GM12891 (cell line): ENCODE data around the gene DSC1.

Experiments used
- POLR2A ChIP-seq: IDR thresholded peaks from 2 replicates; pipeline ENCODE4 v1.6.1; 2011; ENCODE audit warnings: low read depth, low read length, control low read depth
- POLR2AphosphoS5 ChIP-seq: IDR thresholded peaks from 2 replicates; pipeline ENCODE4 v1.6.1; 2011; ENCODE audit warnings: low read depth, low read length, control low read depth
- POU2F2 ChIP-seq: IDR thresholded peaks from 2 replicates; pipeline ENCODE4 v1.6.1; 2011; ENCODE audit warnings: low read depth, mild to moderate bottlenecking, control low read depth, low read length, moderate library complexity
- TAF1 ChIP-seq: IDR thresholded peaks from 2 replicates; pipeline ENCODE4 v1.6.1; 2011; ENCODE audit warnings: low read depth, low read length, control low read depth

DNA sequence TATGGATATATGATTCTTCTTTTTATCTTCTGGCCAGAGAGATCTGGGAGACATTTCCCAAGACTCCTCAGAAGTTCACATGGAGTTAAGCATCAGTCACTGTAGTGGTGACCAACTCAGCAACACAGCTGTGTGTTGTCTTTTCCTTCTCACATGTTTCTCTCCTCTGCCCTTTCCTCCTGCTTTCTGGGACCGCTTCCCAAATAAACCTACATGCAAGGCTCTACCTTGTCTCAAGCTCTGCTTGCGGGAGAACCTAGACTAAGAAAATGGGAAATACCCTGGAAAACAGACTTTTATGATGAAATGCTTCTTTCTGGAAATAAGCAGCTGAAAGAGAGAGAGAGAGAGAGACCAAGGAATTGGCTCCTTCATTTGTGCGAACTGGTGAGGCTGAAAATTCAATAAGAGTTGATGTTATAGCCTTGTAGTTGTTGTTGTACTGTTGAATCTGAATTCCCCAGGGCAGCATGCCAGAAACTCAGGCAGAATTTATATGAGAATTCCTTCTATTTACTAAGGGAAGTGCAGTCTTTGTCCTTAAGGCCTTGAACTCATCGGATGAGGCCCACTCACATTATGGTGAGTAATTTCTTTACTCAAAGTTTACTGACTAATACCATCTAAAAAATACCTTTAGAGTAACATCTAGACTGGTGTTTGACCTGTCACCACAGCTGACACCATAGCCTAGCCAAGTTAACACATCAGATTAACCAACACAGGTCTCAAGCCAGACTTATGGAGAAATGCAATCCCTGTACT lies 22.7 kb upstream of the DSC1 start:
- TF ChIP-seq POLR2AphosphoS5: no peak
- TF ChIP-seq POLR2A: no peak
- no peak for TF ChIP-seq TAF1
- no peak for TF ChIP-seq POU2F2
